BE2C (cell line): Measurements from ENCODE around the gene S100A7.

Experiments used
- DNase-seq: peaks from one replicate; pipeline ENCODE4 v3.0.0-alpha.2; 2020
- H3K27me3 ChIP-seq: fragments of 250-450 bp; sonication (Bioruptor Pico); 2 replicates; pipeline ENCODE4 v1.5.1; 2020; ENCODE audit warnings: mild to moderate bottlenecking
- H3K36me3 ChIP-seq: fragments of 250-450 bp; sonication (Bioruptor Pico); 2 replicates; pipeline ENCODE4 v1.5.1; 2020; ENCODE audit warnings: mild to moderate bottlenecking
- H3K4me1 ChIP-seq: fragments of 250-450 bp; sonication (Bioruptor Pico); 2 replicates; pipeline ENCODE4 v1.5.1; 2020
- H3K4me3 ChIP-seq: 2 replicates; pipeline ENCODE4 v1.5.1; 2011; ENCODE audit warnings: low read depth, low read length
- H3K9me3 ChIP-seq: fragments of 250-450 bp; sonication (Bioruptor Pico); 2 replicates; pipeline ENCODE4 v1.5.1; 2020
- CTCF ChIP-seq: IDR thresholded peaks from 2 replicates; pipeline ENCODE4 v1.5.1; 2012; ENCODE audit warnings: mild to moderate bottlenecking, low read depth, low read length

The S100A7 gene

GRCh38 chr1:153493343-153493960 lies 33.0 kb upstream of the S100A7 start:
- DNase-seq: no peak
- no peaks in the 10 kb centered on the region for H3K27me3 ChIP-seq
- H3K9me3 ChIP-seq: no peaks in the 10 kb centered on the region
- no peak for TF ChIP-seq CTCF
- no peak overlapping the region for H3K4me3 ChIP-seq
- peaks cover 10% of the 10 kb centered on the region for H3K4me1 ChIP-seq
- no peaks in the 10 kb centered on the region for H3K36me3 ChIP-seq

GRCh38 chr1:153490272-153491051 lies 30.0 kb upstream of the S100A7 start:
- DNase-seq: peak; percentile 33
- TF ChIP-seq CTCF: no peak

GRCh38 chr1:153488731-153489130 lies 28.3 kb upstream of the S100A7 start:
- no peaks in the 10 kb centered on the region for H3K36me3 ChIP-seq
- H3K9me3 ChIP-seq: no peaks in the 10 kb centered on the region
- no peak for DNase-seq
- no peak overlapping the region for H3K4me3 ChIP-seq
- no peak for TF ChIP-seq CTCF
- H3K4me1 ChIP-seq: peaks cover 12% of the 10 kb centered on the region
- no peaks in the 10 kb centered on the region for H3K27me3 ChIP-seq

More at GRCh38 chr1:153490272-153491051, 30.0 kb upstream of the S100A7 start:
- Histone ChIP-seq H3K27me3 (no peaks in the 10 kb centered on the region), H3K4me3 (no peak overlapping the region), H3K4me1 (peaks cover 14% of the 10 kb centered on the region), H3K9me3 (no peaks in the 10 kb centered on the region), H3K36me3 (no peaks in the 10 kb centered on the region)

GRCh38 chr1:153487707-153488106 lies 27.3 kb upstream of the S100A7 start:
- no peak for DNase-seq
- TF ChIP-seq CTCF: no peak
- H3K4me3 ChIP-seq: no peak overlapping the region
- no peaks in the 10 kb centered on the region for H3K36me3 ChIP-seq
- H3K27me3 ChIP-seq: no peaks in the 10 kb centered on the region
- H3K9me3 ChIP-seq: no peaks in the 10 kb centered on the region
- peaks cover 12% of the 10 kb centered on the region for H3K4me1 ChIP-seq

- Histone ChIP-seq H3K27me3 (peaks cover 2% of the 10 kb centered on the region; the same call in 1 of the 2 replicates), H3K36me3 (no peaks in the 10 kb centered on the region), H3K4me3 (no peak overlapping the region), H3K9me3 (no peaks in the 10 kb centered on the region), H3K4me1 (peaks cover 12% of the 10 kb centered on the region)
- no peak for TF ChIP-seq CTCF
- peak; percentile 81 for DNase-seq
Measured at GRCh38 chr1:153485863-153486262, 25.4 kb upstream of the S100A7 start.

GRCh38 chr1:153483776-153484175 lies 23.3 kb upstream of the S100A7 start:
- no peak for DNase-seq
- no peak for TF ChIP-seq CTCF

More at GRCh38 chr1:153483776-153484175, 23.3 kb upstream of the S100A7 start:
- H3K4me3 ChIP-seq: no peak overlapping the region
- H3K36me3 ChIP-seq: no peaks in the 10 kb centered on the region
- H3K27me3 ChIP-seq: peaks cover 3% of the 10 kb centered on the region; the same call in 1 of the 2 replicates
- peaks cover 12% of the 10 kb centered on the region for H3K4me1 ChIP-seq
- no peaks in the 10 kb centered on the region for H3K9me3 ChIP-seq
